Transverse colon (tissue), 4 donors: ENCODE data around the gene RNF212. TPM values are rescaled to one million over a fixed set of nuclear protein-coding genes. Genes with fewer than 3 reads are reported as not detected.

ENCODE experiments used
- DNase-seq: peaks from one replicate; pipeline ENCODE4 v3.0.0-alpha.2; 2019
- H3K27ac ChIP-seq, 4 donors: fragments of 200-600 bp; sonication (generic); 2 replicates each; pipeline ENCODE4 v1.5.1; 2016 to 2018; ENCODE audit warnings: inconsistent platforms in 4 of 4
- H3K27me3 ChIP-seq: fragments of 200-600 bp; sonication (generic); 2 replicates; pipeline ENCODE4 v1.5.1; 2017; ENCODE audit warnings: inconsistent platforms
- H3K36me3 ChIP-seq, 4 donors: fragments of 200-600 bp; sonication (generic); 2 replicates each; pipeline ENCODE4 v1.5.1; 2017 to 2019; ENCODE audit warnings: inconsistent platforms in 4 of 4
- H3K4me1 ChIP-seq, 4 donors: fragments of 200-600 bp; sonication (generic); 2 replicates each; pipeline ENCODE4 v1.5.1; 2017 to 2020; ENCODE audit warnings: inconsistent platforms in 4 of 4
- H3K4me3 ChIP-seq, 4 donors: fragments of 200-600 bp; sonication (generic); 1 replicate in 1 of 4; 2 replicates in 3 of 4; pipeline versions ENCODE4 v1.5.1 to v1.6.1; 2017 to 2019; ENCODE audit warnings: inconsistent platforms in 4 of 4
- H3K9me3 ChIP-seq, 2 donors: fragments of 200-600 bp; sonication (generic); 2 replicates each; pipeline ENCODE4 v1.5.1; 2017 to 2019; ENCODE audit warnings: inconsistent platforms in 2 of 2
- EP300 ChIP-seq: sonication (generic); formaldehyde crosslinking; IDR thresholded peaks from one replicate; pipeline ENCODE4 v1.6.1; 2017; ENCODE audit warnings: antibody characterized with exemption, low read depth
- POLR2A ChIP-seq: fragments of 450-650 bp; IDR thresholded peaks from one replicate; pipeline ENCODE4 v1.6.1; 2016; ENCODE audit warnings: antibody characterized with exemption, mild to moderate bottlenecking, moderate library complexity
- POLR2AphosphoS5 ChIP-seq, 3 donors: sonication (generic); formaldehyde crosslinking; IDR thresholded peaks; one replicate each; pipeline ENCODE4 v1.6.1; 2016; ENCODE audit warnings: antibody characterized with exemption in 3 of 3
- WGBS, 2 donors: methylation state at CpG; one replicate each; pipeline ENCODE4 v1.1.5; 2018; ENCODE audit warnings: low coverage in 1 of 2; 5-methylcytosine and 5-hydroxymethylcytosine counted together
- in situ Hi-C, 4 donors: fragments of 200-750 bp; cut with MboI; loops; one replicate each; pipeline versions ENCODE4 v1.15.0 to v1.15.1; 2017; ENCODE audit warnings: low sequenced_read_pairs in 3 of 4, low pct_ligation_motif_present in 1 of 4, low pct_unique_long_range_greater_than_20kb in 1 of 4
- intact Hi-C: fragments of 100-400 bp; cut with DNase I; formaldehyde crosslinking; loops from one replicate; pipeline ENCODE4 v1.15.1; 2023; ENCODE audit warnings: low total_unique reads
- total RNA-seq, 4 donors: library from RNA; depleted of rRNA; stranded (reverse); fragments of >200 nt; gene quantifications; one replicate each; pipeline ENCODE4 v1.1.0, GENCODE V29; 2016
- TF ChIP-seq, protein P1 (sequence below), 5 experiments: fragments of 200-600 bp in 3 of 5; fragments of 450-650 bp in 2 of 5; sonication (generic) in 3 of 5; IDR thresholded peaks; 1 replicate in 2 of 5; 2 replicates in 3 of 5; pipeline ENCODE4 v1.5.1; 2016 to 2017; ENCODE audit warnings: antibody characterized with exemption in 5 of 5, inconsistent platforms in 3 of 5, mild to moderate bottlenecking in 2 of 5, moderate library complexity in 1 of 5

The RNF212 gene
- total RNA-seq, 4 donors from 2014 or later: 2.5 to 9.1 TPM; not detected in 2

DNA sequence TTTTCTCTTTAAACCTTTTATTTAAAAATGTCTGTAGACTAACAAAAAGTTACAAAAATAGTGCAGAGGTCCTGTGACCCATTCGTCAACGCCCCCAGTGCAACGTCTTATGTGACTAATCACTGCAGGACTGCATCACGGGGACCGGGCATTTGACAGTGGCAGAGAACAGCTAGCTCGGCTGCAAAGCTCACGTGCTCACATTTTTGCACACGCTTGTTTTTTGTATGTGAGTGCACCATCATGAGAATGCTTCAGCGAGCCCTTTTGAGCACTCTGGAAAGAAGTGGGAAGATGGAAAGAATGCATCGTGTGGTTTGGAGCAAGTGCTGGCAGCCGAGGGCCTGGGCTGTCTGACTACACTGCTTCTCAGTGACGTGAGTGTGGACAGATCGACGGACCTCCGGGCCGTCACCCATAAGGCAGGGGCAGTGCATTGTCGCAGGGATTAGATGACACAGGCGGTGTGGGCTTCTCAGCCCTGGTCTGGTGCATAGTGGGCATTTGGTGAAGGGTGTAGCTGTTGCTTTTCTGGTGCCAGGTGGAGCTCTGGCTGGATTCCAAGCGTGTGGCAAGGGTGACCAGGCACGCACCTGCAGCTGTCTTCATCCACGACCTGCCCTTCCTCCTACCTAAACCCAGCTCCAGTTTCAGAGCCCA, 41.3 kb upstream of the RNF212 start:
- H3K27ac ChIP-seq: no peak overlapping the region
- H3K9me3 ChIP-seq: peaks cover 8 to 12% of the 10 kb centered on the region in 2 donors
- no peaks in the 10 kb centered on the region for H3K27me3 ChIP-seq
- peaks cover 3 to 12% (median 6%) of the 10 kb centered on the region in 4 donors for H3K4me1 ChIP-seq
- intact Hi-C loops: no loop called here
- DNase-seq: peak; percentile 55
- in situ Hi-C loops: loop anchor here in 3 of 4 donors (10.0 to 25.0 kb wide), 2 partner anchors 108 to 110 kb away; no protein-coding TSS in a partner anchor
- H3K4me3 ChIP-seq: no peak overlapping the region
- no peak for TF ChIP-seq POLR2AphosphoS5 (IDR thresholded peaks at IDR 0.05)
- no peak for TF ChIP-seq POLR2A
- no peak for TF ChIP-seq EP300
- TF ChIP-seq, protein P1, sequence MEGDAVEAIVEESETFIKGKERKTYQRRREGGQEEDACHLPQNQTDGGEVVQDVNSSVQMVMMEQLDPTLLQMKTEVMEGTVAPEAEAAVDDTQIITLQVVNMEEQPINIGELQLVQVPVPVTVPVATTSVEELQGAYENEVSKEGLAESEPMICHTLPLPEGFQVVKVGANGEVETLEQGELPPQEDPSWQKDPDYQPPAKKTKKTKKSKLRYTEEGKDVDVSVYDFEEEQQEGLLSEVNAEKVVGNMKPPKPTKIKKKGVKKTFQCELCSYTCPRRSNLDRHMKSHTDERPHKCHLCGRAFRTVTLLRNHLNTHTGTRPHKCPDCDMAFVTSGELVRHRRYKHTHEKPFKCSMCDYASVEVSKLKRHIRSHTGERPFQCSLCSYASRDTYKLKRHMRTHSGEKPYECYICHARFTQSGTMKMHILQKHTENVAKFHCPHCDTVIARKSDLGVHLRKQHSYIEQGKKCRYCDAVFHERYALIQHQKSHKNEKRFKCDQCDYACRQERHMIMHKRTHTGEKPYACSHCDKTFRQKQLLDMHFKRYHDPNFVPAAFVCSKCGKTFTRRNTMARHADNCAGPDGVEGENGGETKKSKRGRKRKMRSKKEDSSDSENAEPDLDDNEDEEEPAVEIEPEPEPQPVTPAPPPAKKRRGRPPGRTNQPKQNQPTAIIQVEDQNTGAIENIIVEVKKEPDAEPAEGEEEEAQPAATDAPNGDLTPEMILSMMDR (IDR thresholded peaks at IDR 0.05): no peak
- no peaks in the 10 kb centered on the region for H3K36me3 ChIP-seq
- 54 to 70% methylated on average over 2 to 21 of the region's 21 CpGs for WGBS, 2 donors

DNA sequence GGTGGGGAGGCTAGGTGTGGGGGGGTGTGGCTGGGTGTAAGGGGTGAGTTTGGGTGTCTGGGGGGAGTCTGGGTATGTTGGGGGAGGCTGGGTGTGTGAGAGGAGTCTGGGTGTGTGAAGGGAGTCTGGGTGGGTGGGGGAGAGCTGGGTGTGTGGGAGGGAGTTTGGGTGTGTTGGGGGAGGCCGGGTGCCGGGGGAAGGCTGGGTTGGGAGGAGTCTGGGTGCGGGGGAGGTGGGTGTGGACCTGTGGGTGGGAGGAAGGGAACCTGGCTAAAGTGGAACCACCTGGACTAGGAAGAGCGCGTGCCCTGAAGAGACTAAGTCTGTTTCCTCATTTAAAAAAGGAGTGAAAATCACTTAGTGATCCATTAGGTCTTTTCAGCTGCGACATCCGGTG, 40.8 kb upstream of the RNF212 start:
- H3K9me3 ChIP-seq: peaks cover 8 to 12% of the 10 kb centered on the region in 2 donors
- no peaks in the 10 kb centered on the region for H3K36me3 ChIP-seq
- H3K4me3 ChIP-seq: no peak overlapping the region
- no peak overlapping the region for H3K27ac ChIP-seq
- TF ChIP-seq, protein P1 (IDR thresholded peaks at IDR 0.05): no peak
- TF ChIP-seq EP300 (no peak), POLR2A (no peak), POLR2AphosphoS5 (IDR thresholded peaks at IDR 0.05) (no peak)
- peaks cover 3 to 12% (median 6%) of the 10 kb centered on the region in 4 donors for H3K4me1 ChIP-seq
- in situ Hi-C loops: loop anchor here in 3 of 4 donors (10.0 to 25.0 kb wide), 2 partner anchors 108 to 111 kb away; no protein-coding TSS in a partner anchor
- DNase-seq: no peak
- 49 to 70% methylated on average over 4 to 7 of the region's 7 CpGs for WGBS, 2 donors
- intact Hi-C loops: no loop called here
- no peaks in the 10 kb centered on the region for H3K27me3 ChIP-seq

DNA sequence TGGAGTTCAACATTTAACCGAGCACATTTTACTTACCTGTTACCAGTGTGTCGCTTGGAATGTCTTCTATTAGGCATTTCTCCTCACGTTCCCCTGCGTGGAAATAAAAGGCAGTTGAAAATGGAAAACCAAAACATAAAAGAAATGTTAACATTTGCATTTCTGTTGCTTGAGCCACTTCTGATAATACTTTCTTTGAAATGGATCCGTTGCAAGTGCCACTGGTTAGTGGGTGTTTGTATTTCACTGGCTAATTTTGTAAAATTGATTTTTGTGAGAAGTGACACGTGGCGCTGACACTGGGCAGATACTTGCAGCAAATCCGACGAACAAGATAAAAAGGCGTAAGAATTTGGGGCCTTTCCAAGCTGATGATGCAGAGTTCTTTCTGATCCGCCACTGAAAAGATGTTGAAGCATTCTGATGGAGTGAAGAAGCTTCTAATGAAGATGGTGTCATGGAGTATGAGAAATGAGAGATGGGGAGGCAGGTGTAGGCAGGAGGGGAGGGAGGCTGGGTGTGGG, 40.3 kb upstream of the RNF212 start:
- no peak for TF ChIP-seq POLR2AphosphoS5 (IDR thresholded peaks at IDR 0.05)
- TF ChIP-seq, protein P1 (IDR thresholded peaks at IDR 0.05): no peak
- TF ChIP-seq EP300: no peak
- no peak for TF ChIP-seq POLR2A
- H3K9me3 ChIP-seq: peaks cover 8 to 11% of the 10 kb centered on the region in 2 donors
- in situ Hi-C loops: loop anchor here in 3 of 4 donors (10.0 to 25.0 kb wide), 2 partner anchors 109 to 111 kb away; no protein-coding TSS in a partner anchor
- intact Hi-C loops: no loop called here
- DNase-seq: no peak
- H3K27me3 ChIP-seq: no peaks in the 10 kb centered on the region
- H3K36me3 ChIP-seq: no peaks in the 10 kb centered on the region
- H3K4me3 ChIP-seq: no peak overlapping the region
- H3K27ac ChIP-seq: no peak overlapping the region
- peaks cover 3 to 12% (median 6%) of the 10 kb centered on the region in 4 donors for H3K4me1 ChIP-seq
- 86 to 88% methylated on average over 11 of the region's 11 CpGs for WGBS, 2 donors

DNA sequence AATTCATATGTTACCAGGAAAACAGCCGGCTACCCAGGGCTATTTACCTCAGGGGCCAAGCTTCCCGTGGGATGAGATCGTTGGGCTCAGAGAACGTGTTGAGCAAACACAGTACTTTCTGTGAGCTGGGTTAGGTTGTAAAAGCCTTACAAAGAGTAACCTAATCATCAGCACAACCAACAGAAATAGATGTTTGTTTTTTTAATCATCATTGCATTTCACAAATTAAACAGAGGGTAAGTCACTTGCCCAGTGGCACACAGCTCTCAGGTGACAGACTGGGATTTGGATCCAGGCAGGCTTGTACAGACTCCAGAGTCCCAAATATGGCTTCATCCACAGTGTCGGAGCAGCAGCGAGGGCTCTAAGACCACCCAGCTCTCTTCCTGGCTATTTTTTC, 38.9 kb upstream of the RNF212 start:
- intact Hi-C loops (no loop called here), in situ Hi-C loops (loop anchor here in 3 of 4 donors (10.0 to 25.0 kb wide), 2 partner anchors 110 to 113 kb away; no protein-coding TSS in a partner anchor)
- TF ChIP-seq EP300: no peak
- TF ChIP-seq, protein P1 (IDR thresholded peaks at IDR 0.05): no peak
- Histone ChIP-seq H3K9me3 (no peaks in the 10 kb centered on the region), H3K27ac (no peak overlapping the region), H3K4me3 (no peak overlapping the region), H3K4me1 (peaks cover 3 to 12% (median 6%) of the 10 kb centered on the region in 4 donors), H3K36me3 (no peaks in the 10 kb centered on the region), H3K27me3 (no peaks in the 10 kb centered on the region)
- WGBS, 2 donors: 52% methylated on average over 6 of the region's 6 CpGs; no CpG with 5 or more reads in 1 of the 2 donors
- no peak for DNase-seq
